Esophagus squamous epithelium (tissue), 4 donors: ENCODE measurements around the gene RASA4.
"Not testable (repeated sequence)": the region's sequence is repeated elsewhere in the genome, so short reads cannot be mapped to it uniquely, and the experiment has no call there.

Experiments
- POLR2A ChIP-seq, 4 donors: fragments of 450-650 bp; IDR thresholded peaks; one replicate each; pipeline ENCODE4 v1.6.1; 2017; ENCODE audit warnings: antibody characterized with exemption in 4 of 4, mild to moderate bottlenecking in 4 of 4, moderate library complexity in 3 of 4
- TF ChIP-seq, protein P1 (sequence below), 6 experiments: fragments of 450-650 bp in 4 of 6; fragments of 200-600 bp in 2 of 6; sonication (generic) in 2 of 6; IDR thresholded peaks; one replicate each; pipeline ENCODE4 v1.5.1; 2016 to 2019; ENCODE audit warnings: antibody characterized with exemption in 6 of 6, mild to moderate bottlenecking in 4 of 6, moderate library complexity in 4 of 6

DNA sequence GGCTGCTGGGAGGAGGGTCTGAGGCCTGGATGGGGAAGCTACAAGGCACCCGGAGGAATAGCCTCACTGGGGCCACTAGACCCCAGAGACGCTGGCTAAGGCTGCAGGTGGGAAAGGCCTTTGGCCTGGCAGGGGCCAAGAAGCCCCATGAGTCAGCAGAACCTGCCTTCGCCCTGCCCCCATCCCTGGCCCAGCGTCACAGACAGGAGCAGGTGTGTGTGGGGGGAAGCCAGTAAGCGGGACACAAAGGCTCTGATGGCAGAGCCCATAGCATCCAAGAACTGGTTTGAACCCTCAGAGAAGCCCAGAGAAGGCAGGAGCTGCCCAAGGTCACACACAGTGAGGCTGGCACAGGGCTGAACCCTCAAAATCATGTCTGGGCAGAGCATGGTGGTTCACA, 9.7 kb downstream of the RASA4 start:
- TF ChIP-seq, protein P1, sequence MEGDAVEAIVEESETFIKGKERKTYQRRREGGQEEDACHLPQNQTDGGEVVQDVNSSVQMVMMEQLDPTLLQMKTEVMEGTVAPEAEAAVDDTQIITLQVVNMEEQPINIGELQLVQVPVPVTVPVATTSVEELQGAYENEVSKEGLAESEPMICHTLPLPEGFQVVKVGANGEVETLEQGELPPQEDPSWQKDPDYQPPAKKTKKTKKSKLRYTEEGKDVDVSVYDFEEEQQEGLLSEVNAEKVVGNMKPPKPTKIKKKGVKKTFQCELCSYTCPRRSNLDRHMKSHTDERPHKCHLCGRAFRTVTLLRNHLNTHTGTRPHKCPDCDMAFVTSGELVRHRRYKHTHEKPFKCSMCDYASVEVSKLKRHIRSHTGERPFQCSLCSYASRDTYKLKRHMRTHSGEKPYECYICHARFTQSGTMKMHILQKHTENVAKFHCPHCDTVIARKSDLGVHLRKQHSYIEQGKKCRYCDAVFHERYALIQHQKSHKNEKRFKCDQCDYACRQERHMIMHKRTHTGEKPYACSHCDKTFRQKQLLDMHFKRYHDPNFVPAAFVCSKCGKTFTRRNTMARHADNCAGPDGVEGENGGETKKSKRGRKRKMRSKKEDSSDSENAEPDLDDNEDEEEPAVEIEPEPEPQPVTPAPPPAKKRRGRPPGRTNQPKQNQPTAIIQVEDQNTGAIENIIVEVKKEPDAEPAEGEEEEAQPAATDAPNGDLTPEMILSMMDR (IDR thresholded peaks at IDR 0.05): not testable (repeated sequence)
- not testable (repeated sequence) for TF ChIP-seq POLR2A (IDR thresholded peaks at IDR 0.05)
